HG03175 (cell line): Measurements from ENCODE around the gene ARHGEF18.

Experiments used
- ATAC-seq: cut with Tn5 transposase; IDR thresholded peaks from one replicate; pipeline ENCODE4 v1.9.1; 2021; ENCODE audit warnings: mild to moderate bottlenecking, moderate library complexity; ENCODE audit not compliant: unreplicated experiment

ARHGEF18 gene

DNA sequence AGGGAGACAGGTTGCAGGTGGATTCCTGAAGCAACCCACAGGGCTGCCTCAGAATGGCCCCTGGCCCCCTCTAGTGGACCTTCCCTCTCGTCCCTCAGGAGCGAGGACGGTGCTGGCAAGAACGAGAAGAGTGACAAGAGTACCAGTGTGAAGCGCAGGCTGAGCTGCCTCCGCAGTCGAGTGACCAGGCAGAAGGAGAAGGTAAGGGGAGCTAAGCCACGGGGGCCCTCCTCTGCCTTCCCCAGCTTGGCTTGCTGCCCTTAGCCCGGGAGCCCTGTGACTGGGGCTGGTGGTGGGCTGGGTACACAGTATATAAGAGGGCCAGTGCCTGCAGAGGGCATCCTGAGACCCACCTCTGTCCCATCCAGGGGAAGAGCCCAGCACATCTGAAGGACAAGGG, 34.0 kb downstream of the ARHGEF18 start:
- ATAC-seq: no peak

DNA sequence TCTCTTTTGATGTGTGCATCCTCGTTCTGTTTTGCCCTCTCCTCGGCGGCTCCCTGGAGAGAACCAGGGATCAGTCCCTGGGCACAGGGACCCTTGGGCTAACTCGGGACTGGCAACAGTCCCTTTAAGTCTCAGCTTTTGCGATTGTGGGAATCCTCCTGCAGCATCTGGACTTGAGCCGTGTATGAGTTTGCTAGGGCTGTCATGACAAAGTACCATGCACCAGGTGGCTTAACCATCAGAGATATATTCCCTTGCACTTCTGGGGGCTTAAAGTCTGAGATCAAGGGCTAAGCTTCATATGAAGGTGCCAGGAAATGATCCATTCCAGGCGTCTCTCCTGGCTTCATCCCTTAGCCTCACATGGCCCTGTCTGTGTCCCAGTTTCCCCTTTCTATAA, 34.5 kb downstream of the ARHGEF18 start:
- ATAC-seq: no peak

DNA sequence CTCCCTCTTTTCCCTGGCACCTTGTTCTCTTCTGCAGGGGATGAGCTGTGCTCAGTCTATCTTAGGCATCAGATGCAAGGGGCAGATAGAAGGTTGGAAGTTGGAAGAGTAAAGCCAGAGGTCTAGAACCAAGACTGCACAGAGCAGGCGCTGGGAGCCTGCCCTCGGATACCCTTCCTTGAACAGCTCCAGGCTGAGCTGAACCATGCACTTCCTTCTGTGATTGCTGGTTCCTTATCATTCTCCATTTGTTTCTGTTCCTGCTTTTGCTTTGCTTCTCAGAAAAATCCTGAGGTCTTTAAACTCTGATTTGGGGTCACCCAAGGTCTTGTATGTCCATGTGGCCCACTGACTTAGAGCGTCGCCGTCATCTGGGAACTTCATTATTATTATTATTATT, 36.3 kb downstream of the ARHGEF18 start:
- ATAC-seq: no peak

DNA sequence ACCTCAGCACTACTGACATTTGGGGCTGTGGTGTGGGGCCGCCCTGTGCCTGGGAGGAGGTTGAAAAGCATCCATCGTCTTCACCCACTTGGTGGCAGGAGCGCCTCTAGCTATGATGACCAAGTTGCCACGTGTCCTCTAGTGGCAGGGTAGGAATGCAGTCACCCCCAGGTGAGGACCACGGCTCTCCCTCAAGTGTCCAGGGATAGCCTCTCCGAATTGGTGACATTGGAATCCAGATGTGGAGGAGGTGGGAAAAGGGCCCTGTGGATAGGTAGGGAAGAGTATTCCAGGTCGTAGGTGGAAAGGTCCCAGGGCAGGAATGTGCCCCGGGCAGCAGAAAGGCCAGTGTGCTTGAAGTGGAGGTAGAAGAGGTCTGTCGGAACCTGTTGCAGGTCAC, 37.6 kb downstream of the ARHGEF18 start:
- no peak for ATAC-seq

DNA sequence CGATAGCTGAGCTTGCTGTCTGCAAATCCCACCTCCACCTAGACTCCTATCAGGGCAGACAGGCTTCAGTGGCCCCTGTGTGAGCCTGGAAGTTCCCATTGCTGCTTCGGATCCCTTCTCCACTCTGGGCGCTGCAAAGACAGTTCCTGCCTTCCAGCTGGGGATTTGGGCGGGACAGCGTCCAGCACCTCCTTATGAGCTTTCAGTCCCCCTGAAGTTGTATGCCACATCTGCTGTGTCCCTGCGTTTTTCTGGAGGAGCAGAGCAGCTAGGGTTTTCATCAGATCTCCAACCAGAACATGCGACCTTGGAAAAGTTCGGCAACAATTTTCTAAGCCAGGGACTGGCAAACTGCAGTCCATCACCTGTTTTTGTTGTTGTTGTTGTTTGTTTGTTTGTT, 38.0 kb downstream of the ARHGEF18 start:
- no peak for ATAC-seq

DNA sequence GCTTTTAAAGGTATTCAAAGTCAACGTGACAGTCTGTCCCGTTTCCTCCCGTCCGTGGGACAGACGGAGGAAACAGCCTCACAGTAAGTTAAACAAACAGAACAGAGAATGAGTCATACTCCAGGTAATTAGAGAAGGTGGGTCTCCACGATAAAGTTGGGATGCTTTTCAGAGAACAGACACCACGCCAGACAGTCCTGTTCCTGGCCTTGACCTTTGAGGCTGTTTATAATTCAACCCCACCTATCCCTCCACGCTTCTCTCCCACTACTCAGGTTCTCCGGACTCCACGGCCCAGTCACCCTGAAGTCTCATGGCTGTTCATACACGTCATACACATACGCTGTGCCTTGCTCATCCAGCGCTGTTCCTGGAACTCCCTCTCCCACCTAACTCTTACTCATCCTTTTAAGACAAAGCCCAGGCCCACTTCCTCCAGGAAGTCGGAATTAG, 42.5 kb downstream of the ARHGEF18 start:
- no peak for ATAC-seq

DNA sequence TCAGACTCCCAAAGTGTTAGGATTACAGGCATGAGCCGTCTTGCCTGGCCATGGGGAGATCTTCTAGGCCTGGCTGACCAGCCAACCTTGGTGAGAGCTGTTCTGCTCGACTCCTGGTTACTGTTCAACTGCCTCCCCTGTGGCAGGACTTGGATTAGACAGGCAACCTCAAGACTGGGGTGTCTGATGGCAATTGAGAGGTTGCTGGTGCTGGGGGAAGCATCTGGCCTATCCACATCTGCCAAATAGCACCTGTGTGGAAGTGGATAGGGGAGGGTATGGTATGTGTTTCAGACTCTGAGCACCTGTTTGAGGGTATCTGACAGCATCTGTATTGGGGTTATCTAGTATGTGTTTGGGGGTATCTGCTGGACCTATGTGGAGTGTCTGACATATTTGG, 44.7 kb downstream of the ARHGEF18 start:
- ATAC-seq: no peak

DNA sequence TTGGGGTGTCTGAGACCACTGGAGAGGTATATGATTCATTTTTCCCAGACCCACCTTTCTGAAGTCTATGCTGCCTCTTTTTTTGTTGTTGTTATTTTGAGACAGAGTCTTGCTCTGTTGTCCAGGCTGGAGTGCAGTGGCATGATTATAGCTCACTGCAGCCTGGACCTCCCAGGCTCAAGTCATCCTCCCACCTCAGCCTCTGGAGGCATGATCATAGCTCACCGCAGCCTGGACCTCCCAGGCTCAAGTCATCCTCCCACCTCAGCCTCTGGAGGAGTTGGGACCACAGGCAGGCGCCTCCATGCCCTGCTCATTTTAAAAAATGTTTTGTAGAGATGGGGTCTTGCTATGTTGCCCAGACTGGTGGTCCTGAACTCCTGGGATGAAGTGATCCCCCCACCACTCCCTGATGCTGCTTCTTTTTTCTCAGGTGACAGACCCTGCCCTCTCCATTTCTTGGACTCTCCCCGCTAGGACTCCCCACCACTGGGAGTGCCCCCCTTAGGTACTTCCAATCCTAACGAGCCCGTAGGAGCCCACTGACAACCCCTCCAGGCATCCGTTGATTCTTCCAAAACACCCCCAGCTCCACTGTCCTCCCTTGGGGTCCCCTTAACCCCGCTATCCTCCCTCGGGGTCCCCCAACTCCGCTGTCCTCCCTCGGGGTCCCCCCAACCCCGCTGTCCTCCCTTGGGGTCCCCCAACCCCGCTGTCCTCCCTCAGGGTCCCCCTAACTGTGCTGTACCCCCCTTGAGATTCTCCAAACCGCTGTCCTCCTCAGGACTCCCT, 45.4 kb downstream of the ARHGEF18 start:
- no peak for ATAC-seq

DNA sequence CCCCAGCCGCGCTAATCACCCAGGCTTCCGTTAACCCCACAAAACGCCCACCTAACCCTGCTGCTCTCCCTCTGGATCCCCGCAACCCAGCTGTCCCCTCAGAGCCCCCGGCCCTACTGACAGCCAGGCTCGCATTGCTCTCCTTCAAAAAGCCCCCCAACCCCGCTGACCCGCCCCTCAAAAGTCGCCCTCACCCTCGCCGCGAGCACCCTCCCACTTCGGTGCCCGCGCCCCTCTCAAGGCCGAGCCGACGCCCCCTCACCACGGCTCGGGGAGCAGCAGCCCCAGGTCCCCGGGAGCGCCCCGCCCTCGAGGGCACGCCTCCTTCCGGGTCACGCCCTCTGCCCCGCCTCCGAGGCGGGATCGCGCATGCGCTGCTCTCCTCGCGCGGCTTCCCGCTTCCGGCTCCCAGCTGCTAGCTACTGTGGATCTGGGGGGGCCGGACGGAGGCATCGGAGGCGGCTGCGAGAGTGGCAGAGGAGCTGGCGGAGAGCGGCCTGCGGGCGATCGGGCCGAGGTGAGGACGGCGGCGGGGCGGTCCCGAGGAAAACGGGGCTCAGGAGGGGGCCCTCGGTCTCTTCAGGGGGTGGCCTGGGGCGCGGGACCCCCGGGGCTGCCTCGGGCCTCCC, 46.1 kb downstream of the ARHGEF18 start:
- peak; percentile 73 for ATAC-seq

DNA sequence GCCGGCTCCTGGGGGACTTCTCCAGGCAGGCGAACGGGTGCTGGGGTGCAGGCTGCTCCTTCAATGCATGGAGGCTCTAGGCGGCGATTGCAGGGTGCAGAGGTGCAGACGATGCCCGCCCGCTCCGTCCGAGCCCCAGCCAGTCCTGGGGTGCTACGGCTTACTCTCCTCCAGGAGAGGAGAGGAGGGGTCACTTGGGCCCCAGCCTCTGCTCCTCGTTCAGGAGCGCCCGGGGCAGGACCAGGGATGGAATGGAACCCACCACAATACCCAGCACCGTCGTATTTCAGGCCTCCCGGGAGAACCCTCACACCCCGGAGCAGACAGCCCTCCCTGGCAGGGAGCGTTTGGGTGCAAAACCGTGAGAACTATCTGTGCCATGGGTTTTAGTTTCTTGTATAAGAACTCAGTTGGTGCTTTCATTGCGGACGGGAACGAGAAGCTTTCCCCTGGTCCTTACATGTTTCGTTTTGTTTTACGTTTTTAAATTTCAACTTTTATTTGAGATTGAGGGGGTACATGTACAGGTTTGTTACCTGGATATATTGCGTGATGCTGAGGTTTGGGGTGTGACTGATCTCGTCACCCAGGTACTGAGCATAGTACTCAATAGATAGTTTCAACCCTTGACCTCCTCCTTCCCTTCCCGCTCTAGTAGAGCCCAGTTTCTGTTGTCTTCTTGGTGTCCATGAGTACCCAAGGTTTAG, 46.8 kb downstream of the ARHGEF18 start:
- ATAC-seq: peak; percentile 40

DNA sequence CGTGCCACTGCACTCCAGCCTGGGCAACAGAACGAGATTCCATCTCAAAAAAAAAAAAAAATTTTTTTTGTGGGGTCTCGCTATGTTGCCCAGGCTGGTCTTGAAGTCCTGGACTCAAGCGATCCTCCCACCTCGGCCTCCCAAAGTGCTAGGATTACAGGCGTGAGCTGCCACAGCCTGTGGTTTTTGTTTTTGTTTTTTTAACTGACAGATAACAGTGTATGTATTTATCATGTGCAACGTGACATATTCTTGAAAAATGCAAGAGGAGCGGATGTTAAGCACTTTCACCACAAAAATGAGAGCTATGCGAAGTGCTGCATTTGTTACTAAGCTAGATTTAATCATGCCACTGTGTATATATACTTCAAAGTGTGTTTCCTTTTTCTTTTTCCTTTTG, 49.0 kb downstream of the ARHGEF18 start:
- no peak for ATAC-seq
